ENCODE data around the gene DLX2.

GRCh38 chr2:172096626-172097547 lies 5.8 kb downstream of the DLX2 start:
- TF ChIP-seq, protein P1, sequence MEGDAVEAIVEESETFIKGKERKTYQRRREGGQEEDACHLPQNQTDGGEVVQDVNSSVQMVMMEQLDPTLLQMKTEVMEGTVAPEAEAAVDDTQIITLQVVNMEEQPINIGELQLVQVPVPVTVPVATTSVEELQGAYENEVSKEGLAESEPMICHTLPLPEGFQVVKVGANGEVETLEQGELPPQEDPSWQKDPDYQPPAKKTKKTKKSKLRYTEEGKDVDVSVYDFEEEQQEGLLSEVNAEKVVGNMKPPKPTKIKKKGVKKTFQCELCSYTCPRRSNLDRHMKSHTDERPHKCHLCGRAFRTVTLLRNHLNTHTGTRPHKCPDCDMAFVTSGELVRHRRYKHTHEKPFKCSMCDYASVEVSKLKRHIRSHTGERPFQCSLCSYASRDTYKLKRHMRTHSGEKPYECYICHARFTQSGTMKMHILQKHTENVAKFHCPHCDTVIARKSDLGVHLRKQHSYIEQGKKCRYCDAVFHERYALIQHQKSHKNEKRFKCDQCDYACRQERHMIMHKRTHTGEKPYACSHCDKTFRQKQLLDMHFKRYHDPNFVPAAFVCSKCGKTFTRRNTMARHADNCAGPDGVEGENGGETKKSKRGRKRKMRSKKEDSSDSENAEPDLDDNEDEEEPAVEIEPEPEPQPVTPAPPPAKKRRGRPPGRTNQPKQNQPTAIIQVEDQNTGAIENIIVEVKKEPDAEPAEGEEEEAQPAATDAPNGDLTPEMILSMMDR (IDR thresholded peaks at IDR 0.05 in 2 of 3, conservative IDR thresholded peaks at IDR 0.05 in 1 of 3; ENCODE audit: control insufficient read depth in 2 of 3, extremely low read depth in 1 of 3, insufficient read depth in 1 of 3, low read depth in 3 of 3, low read length in 3 of 3) = no peak
- TF ChIP-seq ZNF274 (IDR thresholded peaks at IDR 0.05; ENCODE audit: insufficient read depth, insufficient read length) = no peak
